ACC112 (cell line): ENCODE data around the gene ACACA.

ENCODE experiments used
- H2AFZ ChIP-seq: fragments of 200-600 bp; sonication (generic); one replicate; pipeline ENCODE4 v1.6.0; 2017; ENCODE audit warnings: antibody characterized with exemption, low read length; ENCODE audit not compliant: unreplicated experiment
- H3K27ac ChIP-seq: fragments of 200-600 bp; sonication (generic); 2 replicates; pipeline ENCODE4 v1.5.1; 2014; ENCODE audit warnings: low read depth, mild to moderate bottlenecking, antibody characterized with exemption, low read length, moderate library complexity
- H3K27me3 ChIP-seq: fragments of 200-600 bp; sonication (generic); 2 replicates; pipeline ENCODE4 v1.6.1; 2014; ENCODE audit warnings: mild to moderate bottlenecking, antibody characterized with exemption, low read length, moderate library complexity, mixed read lengths; ENCODE audit not compliant: insufficient read depth
- H3K36me3 ChIP-seq: fragments of 200-600 bp; sonication (generic); 2 replicates; pipeline ENCODE4 v1.6.1; 2016; ENCODE audit warnings: mild to moderate bottlenecking, antibody characterized with exemption, low read length, moderate library complexity, mixed read lengths; ENCODE audit not compliant: insufficient read depth
- H3K4me1 ChIP-seq: fragments of 200-600 bp; sonication (generic); one replicate; pipeline ENCODE4 v1.6.1; 2016; ENCODE audit warnings: low read length, mixed read lengths; ENCODE audit not compliant: insufficient read depth, unreplicated experiment, control insufficient read depth
- H3K4me3 ChIP-seq: fragments of 200-600 bp; sonication (generic); 2 replicates; pipeline ENCODE4 v1.5.1; 2014; ENCODE audit warnings: mild to moderate bottlenecking, low read depth, low read length
- H3K79me2 ChIP-seq: fragments of 200-600 bp; sonication (generic); one replicate; pipeline ENCODE4 v1.6.0; 2016; ENCODE audit warnings: low read length; ENCODE audit not compliant: control insufficient read depth, unreplicated experiment, insufficient read depth

Gene ACACA

GRCh38 chr17:37293770-37294169 is 112.9 kb downstream of the ACACA start:
- Histone ChIP-seq H3K27me3 (no peaks in the 10 kb centered on the region), H3K4me3 (no peak overlapping the region), H3K79me2 (peaks cover 9% of the 10 kb centered on the region), H3K27ac (no peak overlapping the region), H3K36me3 (no peaks in the 10 kb centered on the region), H3K4me1 (peaks cover 10% of the 10 kb centered on the region), H2AFZ (no peak overlapping the region)

GRCh38 chr17:37292429-37293139 is 114.1 kb downstream of the ACACA start:
- Histone ChIP-seq H3K27ac (no peak overlapping the region), H2AFZ (no peak overlapping the region), H3K27me3 (no peaks in the 10 kb centered on the region), H3K4me3 (no peak overlapping the region), H3K36me3 (no peaks in the 10 kb centered on the region), H3K79me2 (peaks cover 4% of the 10 kb centered on the region), H3K4me1 (peaks cover 3% of the 10 kb centered on the region)

GRCh38 chr17:37291351-37291750 is 115.3 kb downstream of the ACACA start:
- Histone ChIP-seq H3K79me2 (peaks cover 4% of the 10 kb centered on the region), H3K4me1 (peaks cover 3% of the 10 kb centered on the region), H3K36me3 (no peaks in the 10 kb centered on the region), H3K27ac (no peak overlapping the region), H3K27me3 (no peaks in the 10 kb centered on the region), H2AFZ (no peak overlapping the region), H3K4me3 (no peak overlapping the region)

GRCh38 chr17:37286430-37286829 is 120.2 kb downstream of the ACACA start:
- H3K36me3 ChIP-seq: peaks cover 14% of the 10 kb centered on the region; the same call in 1 of the 2 replicates
- no peaks in the 10 kb centered on the region for H3K27me3 ChIP-seq
- H3K4me1 ChIP-seq: no peaks in the 10 kb centered on the region
- no peaks in the 10 kb centered on the region for H3K79me2 ChIP-seq
- H3K27ac ChIP-seq: no peak overlapping the region
- H3K4me3 ChIP-seq: no peak overlapping the region
- no peak overlapping the region for H2AFZ ChIP-seq

- Histone ChIP-seq H3K4me1 (no peaks in the 10 kb centered on the region), H3K27ac (no peak overlapping the region), H2AFZ (no peak overlapping the region), H3K4me3 (no peak overlapping the region), H3K79me2 (no peaks in the 10 kb centered on the region), H3K27me3 (no peaks in the 10 kb centered on the region), H3K36me3 (peaks cover 14% of the 10 kb centered on the region; the same call in 1 of the 2 replicates)
These were observed 122.4 kb downstream of the ACACA start for GRCh38 chr17:37284191-37284590.

- Histone ChIP-seq H2AFZ (no peak overlapping the region), H3K27ac (no peak overlapping the region), H3K4me3 (no peak overlapping the region), H3K36me3 (peaks cover 14% of the 10 kb centered on the region; the same call in 1 of the 2 replicates), H3K79me2 (no peaks in the 10 kb centered on the region), H3K4me1 (no peaks in the 10 kb centered on the region), H3K27me3 (no peaks in the 10 kb centered on the region)
These were observed 123.1 kb downstream of the ACACA start for GRCh38 chr17:37283414-37283961.

GRCh38 chr17:37280841-37281240 is 125.8 kb downstream of the ACACA start:
- H3K4me3 ChIP-seq: no peak overlapping the region
- no peaks in the 10 kb centered on the region for H3K4me1 ChIP-seq
- no peaks in the 10 kb centered on the region for H3K79me2 ChIP-seq
- no peak overlapping the region for H3K27ac ChIP-seq
- H3K36me3 ChIP-seq: peaks cover 21% of the 10 kb centered on the region; the same call in 1 of the 2 replicates
- H3K27me3 ChIP-seq: no peaks in the 10 kb centered on the region
- no peak overlapping the region for H2AFZ ChIP-seq

- Histone ChIP-seq H2AFZ (no peak overlapping the region), H3K4me3 (no peak overlapping the region), H3K79me2 (no peaks in the 10 kb centered on the region), H3K36me3 (peaks cover 21% of the 10 kb centered on the region; the same call in 1 of the 2 replicates), H3K4me1 (no peaks in the 10 kb centered on the region), H3K27ac (no peak overlapping the region), H3K27me3 (no peaks in the 10 kb centered on the region)
These were observed 128.3 kb downstream of the ACACA start for GRCh38 chr17:37278247-37278894.

- no peaks in the 10 kb centered on the region for H3K27me3 ChIP-seq
- H3K4me1 ChIP-seq: no peaks in the 10 kb centered on the region
- H3K4me3 ChIP-seq: no peak overlapping the region
- no peak overlapping the region for H3K27ac ChIP-seq
- H3K36me3 ChIP-seq: 0 out of 2 replicates have a peak, but pooled peaks cover 7% of the 10 kb centered on the region
- H2AFZ ChIP-seq: no peak overlapping the region
- no peaks in the 10 kb centered on the region for H3K79me2 ChIP-seq
These were observed 130.2 kb downstream of the ACACA start for GRCh38 chr17:37276475-37276874.

GRCh38 chr17:37274461-37274860 is 132.2 kb downstream of the ACACA start:
- H3K79me2 ChIP-seq: no peaks in the 10 kb centered on the region
- no peak overlapping the region for H2AFZ ChIP-seq
- H3K4me3 ChIP-seq: no peak overlapping the region
- H3K27ac ChIP-seq: no peak overlapping the region
- no peaks in the 10 kb centered on the region for H3K4me1 ChIP-seq
- peaks cover 16% of the 10 kb centered on the region for H3K36me3 ChIP-seq
- H3K27me3 ChIP-seq: no peaks in the 10 kb centered on the region
